IMR-90 (cell line): Measurements from ENCODE around the gene ING5. TPM values are rescaled to one million over a fixed set of nuclear protein-coding genes. Genes with fewer than 3 reads are reported as not detected.

Source experiments
- ATAC-seq: fragments of 200-7000 bp; cut with Tn5 transposase; 2 replicates; pipeline ENCODE4 v1.9.1; 2020; ENCODE audit warnings: low read depth, mild to moderate bottlenecking, moderate library complexity
- BruUV-seq: library from RNA; stranded (reverse); fragments of 400-500 nt; replicated peaks from 2 replicates; lab custom pipeline; 2021; lab: Mats Ljungman, UMichigan
- CTCF ChIA-PET: fragments of 300-600 bp; formaldehyde crosslinking; extraction: SDS; loops from one replicate; lab custom pipeline; 2021; ENCODE audit warnings: antibody characterized with exemption; lab: Yijun Ruan, JAX
- POLR2A ChIA-PET: fragments of 300-600 bp; sonication (Branson Sonifier 250); formaldehyde crosslinking; loops from one replicate; lab custom pipeline; 2022; ENCODE audit warnings: antibody characterized with exemption; ENCODE audit not compliant: unreplicated experiment; lab: Charles Lee
- DNase-seq: peaks from one replicate; pipeline ENCODE4 v3.0.0; 2013
- H2AFZ ChIP-seq: replicated peaks from 2 replicates; pipeline ENCODE3; 2013; ENCODE audit warnings: low read length, mild to moderate bottlenecking; ENCODE audit not compliant: poor library complexity
- H2AK5ac ChIP-seq: 2 replicates; pipeline ENCODE4 v1.6.1; 2013; ENCODE audit warnings: low read depth, low read length, inconsistent platforms
- H2AK9ac ChIP-seq: replicated peaks from 2 replicates; pipeline ENCODE3; 2013; ENCODE audit warnings: mild to moderate bottlenecking, low read depth, low read length, moderate library complexity; ENCODE audit not compliant: poor library complexity
- H2BK120ac ChIP-seq: 2 replicates; pipeline ENCODE4 v1.6.1; 2013; ENCODE audit warnings: low read depth, low read length, inconsistent platforms
- H2BK15ac ChIP-seq: 3 replicates; pipeline ENCODE4 v1.6.1; 2013; ENCODE audit warnings: low read depth, low read length, inconsistent platforms
- H2BK20ac ChIP-seq: 2 replicates; pipeline ENCODE4 v1.6.1; 2013; ENCODE audit warnings: low read depth, mild to moderate bottlenecking, inconsistent platforms, low read length, moderate library complexity
- H2BK5ac ChIP-seq: 2 replicates; pipeline ENCODE4 v1.6.1; 2013; ENCODE audit warnings: mild to moderate bottlenecking, low read depth, low read length, inconsistent platforms; ENCODE audit not compliant: poor library complexity, severe bottlenecking
- H3K14ac ChIP-seq: replicated peaks from 2 replicates; pipeline ENCODE4 v1.6.1; 2013; ENCODE audit warnings: low read depth, low read length, inconsistent platforms
- H3K18ac ChIP-seq: 2 replicates; pipeline ENCODE4 v1.6.1; 2013; ENCODE audit warnings: low read depth, low read length, control low read depth
- H3K23ac ChIP-seq: 2 replicates; pipeline ENCODE4 v1.6.1; 2013; ENCODE audit warnings: low read depth, low read length, inconsistent platforms
- H3K27ac ChIP-seq: 2 replicates; pipeline ENCODE4 v1.5.1; 2013; ENCODE audit warnings: mild to moderate bottlenecking, control low read depth, low read length; ENCODE audit not compliant: insufficient read depth
- H3K27me3 ChIP-seq: 2 replicates; pipeline ENCODE4 v1.6.1; 2013; ENCODE audit warnings: low read length; ENCODE audit not compliant: control insufficient read depth, insufficient read depth
- H3K36me3 ChIP-seq: 2 replicates; pipeline ENCODE4 v1.6.1; 2013; ENCODE audit warnings: low read length, mixed read lengths; ENCODE audit not compliant: control insufficient read depth, insufficient read depth
- H3K4ac ChIP-seq: 2 replicates; pipeline ENCODE4 v1.6.1; 2013; ENCODE audit warnings: low read depth, low read length, inconsistent platforms
- H3K4me1 ChIP-seq: 2 replicates; pipeline ENCODE4 v1.6.1; 2013; ENCODE audit warnings: low read length, mixed read lengths; ENCODE audit not compliant: control insufficient read depth, insufficient read depth
- H3K4me2 ChIP-seq: 2 replicates; pipeline ENCODE4 v1.6.1; 2013; ENCODE audit warnings: low read depth, mild to moderate bottlenecking, control low read depth, low read length, moderate library complexity
- H3K4me3 ChIP-seq: 2 replicates; pipeline ENCODE4 v1.5.1; 2013; ENCODE audit warnings: low read depth, mild to moderate bottlenecking, control low read depth, low read length, moderate library complexity; ENCODE audit not compliant: insufficient read depth
- H3K56ac ChIP-seq: 2 replicates; pipeline ENCODE4 v1.6.1; 2013; ENCODE audit warnings: low read length, inconsistent platforms; ENCODE audit not compliant: insufficient read depth; ENCODE audit errors: extremely low read depth
- H3K79me1 ChIP-seq, 2 experiments: 2 replicates each; pipeline ENCODE4 v1.6.1; 2013; ENCODE audit warnings: low read length in 2 of 2, inconsistent platforms in 1 of 2, low read depth in 1 of 2
- H3K9ac ChIP-seq: 2 replicates; pipeline ENCODE4 v1.6.1; 2013; ENCODE audit warnings: low read depth, low read length, control low read depth
- H3K9me1 ChIP-seq: 2 replicates; pipeline ENCODE4 v1.6.1; 2013; ENCODE audit warnings: low read length, inconsistent platforms; ENCODE audit not compliant: insufficient read depth
- H3K9me3 ChIP-seq: 2 replicates; pipeline ENCODE4 v1.6.1; 2013; ENCODE audit warnings: low read length; ENCODE audit not compliant: control insufficient read depth, insufficient read depth
- H4K20me1 ChIP-seq: 2 replicates; pipeline ENCODE4 v1.6.1; 2013; ENCODE audit warnings: low read length, inconsistent platforms; ENCODE audit not compliant: insufficient read depth
- H4K5ac ChIP-seq: 2 replicates; pipeline ENCODE4 v1.6.1; 2013; ENCODE audit warnings: mild to moderate bottlenecking, low read depth, low read length, control low read depth
- H4K8ac ChIP-seq, 2 experiments: 2 replicates each; pipeline ENCODE4 v1.6.1; 2013; ENCODE audit warnings: low read depth in 2 of 2, low read length in 2 of 2, control low read depth in 1 of 2, inconsistent platforms in 1 of 2
- H4K91ac ChIP-seq: 2 replicates; pipeline ENCODE4 v1.6.1; 2013; ENCODE audit warnings: low read depth, low read length, inconsistent platforms; ENCODE audit not compliant: insufficient read depth
- BHLHE40 ChIP-seq: fragments of 150-350 bp; IDR thresholded peaks from 2 replicates; pipeline ENCODE4 v1.6.1; 2016; ENCODE audit warnings: mild to moderate bottlenecking, low read depth, low read length
- CEBPB ChIP-seq: IDR thresholded peaks from 2 replicates; pipeline ENCODE4 v1.6.1; 2012; ENCODE audit warnings: low read depth, low read length, improper control_type of control experiment
- CHD1 ChIP-seq: IDR thresholded peaks from 2 replicates; pipeline ENCODE4 v1.6.1; 2012; ENCODE audit warnings: low read depth, low read length, improper control_type of control experiment
- CTCF ChIP-seq: conservative IDR thresholded peaks from 2 replicates; pipeline ENCODE4 v1.5.1; 2012; ENCODE audit warnings: mild to moderate bottlenecking, low read depth, low read length, improper control_type of control experiment
- ELK1 ChIP-seq: fragments of 150-350 bp; IDR thresholded peaks from 2 replicates; pipeline ENCODE4 v1.6.1; 2016; ENCODE audit warnings: low read depth, mild to moderate bottlenecking, low read length, moderate library complexity, borderline replicate concordance
- FOS ChIP-seq: fragments of 150-350 bp; IDR thresholded peaks from 2 replicates; pipeline ENCODE4 v1.6.1; 2016; ENCODE audit warnings: low read depth, low read length
- MAFK ChIP-seq: IDR thresholded peaks from 2 replicates; pipeline ENCODE4 v1.6.1; 2012; ENCODE audit warnings: low read depth, low read length, improper control_type of control experiment
- MAZ ChIP-seq: IDR thresholded peaks from 2 replicates; pipeline ENCODE4 v1.6.1; 2012; ENCODE audit warnings: low read depth, mild to moderate bottlenecking, low read length, improper control_type of control experiment, moderate library complexity, borderline replicate concordance
- MXI1 ChIP-seq: IDR thresholded peaks from 2 replicates; pipeline ENCODE4 v1.6.1; 2012; ENCODE audit warnings: low read depth, mild to moderate bottlenecking, low read length, moderate library complexity, borderline replicate concordance
- NFE2L2 ChIP-seq: fragments of 150-350 bp; IDR thresholded peaks from 2 replicates; pipeline ENCODE4 v1.6.1; 2016; ENCODE audit warnings: low read depth, mild to moderate bottlenecking, low read length
- POLR2A ChIP-seq: IDR thresholded peaks from 2 replicates; pipeline ENCODE4 v1.6.1; 2012; ENCODE audit warnings: mild to moderate bottlenecking, low read depth, low read length
- RAD21 ChIP-seq: IDR thresholded peaks from 2 replicates; pipeline ENCODE4 v1.6.1; 2012; ENCODE audit warnings: low read length, improper control_type of control experiment
- RCOR1 ChIP-seq: IDR thresholded peaks from 2 replicates; pipeline ENCODE4 v1.6.1; 2012; ENCODE audit warnings: mild to moderate bottlenecking, low read length, improper control_type of control experiment; ENCODE audit not compliant: insufficient replicate concordance
- RFX5 ChIP-seq: IDR thresholded peaks from 2 replicates; pipeline ENCODE4 v1.8.0; 2012; ENCODE audit warnings: low read depth, mild to moderate bottlenecking, low read length, moderate library complexity
- SMC3 ChIP-seq: fragments of 150-350 bp; IDR thresholded peaks from 2 replicates; pipeline ENCODE4 v1.6.1; 2016; ENCODE audit warnings: low read depth, mild to moderate bottlenecking, antibody characterized with exemption, low read length, moderate library complexity
- USF2 ChIP-seq: fragments of 150-350 bp; IDR thresholded peaks from 2 replicates; pipeline ENCODE4 v1.6.1; 2017; ENCODE audit warnings: mild to moderate bottlenecking, antibody characterized with exemption, low read length, low read depth
- WGBS, 2 experiments: methylation state at CpG; one replicate each; pipeline versions ENCODE4 v1.1.5 to v1.1.7; 2013; ENCODE audit warnings: missing lambda C conversion rate in 2 of 2; ENCODE audit not compliant: insufficient read length in 1 of 2; ENCODE audit errors: extremely low coverage in 2 of 2; 5-methylcytosine and 5-hydroxymethylcytosine counted together
- dilution Hi-C: fragments of 300-500 bp; cut with HindIII; formaldehyde crosslinking; loops from one replicate; pipeline ENCODE4 v1.14.3; 2018; ENCODE audit warnings: low sequenced_read_pairs; ENCODE audit not compliant: unreplicated experiment
- in situ Hi-C: fragments of 300-500 bp; cut with MboI; formaldehyde crosslinking; loops from 3 replicates; pipeline ENCODE4 v1.14.3; 2019; ENCODE audit warnings: low sequenced_read_pairs, inconsistent platforms, mixed read lengths
- intact Hi-C: fragments of 100-400 bp; cut with micrococcal nuclease; formaldehyde crosslinking; loops from 2 replicates; pipeline ENCODE4 v1.10.0; 2022
- polyA plus RNA-seq, 3 experiments: library from polyadenylated mRNA; depleted of rRNA; stranded (reverse); fragments of >200 nt; gene quantifications; 2 replicates each; pipeline ENCODE4 v1.2.3, GENCODE V29; 2012; ENCODE audit warnings: low replicate concordance in 1 of 3
- total RNA-seq: library from RNA; depleted of rRNA; stranded (reverse); fragments of >200 nt; gene quantifications from 2 replicates; pipeline ENCODE4 v1.2.3, GENCODE V29; 2012

ING5 gene
- total and polyA plus RNA-seq, 2 of the 4 experiments (the other 2 are of a cell fraction) = 36.1 to 38.9 TPM

- Histone ChIP-seq H3K27me3 (no peaks in the 10 kb centered on the region), H3K9me3 (no peaks in the 10 kb centered on the region), H3K9me1 (no peaks in the 10 kb centered on the region), H3K4me3 (no peak overlapping the region), H2AK9ac (no peak overlapping the region), H3K27ac (no peak overlapping the region), H2AFZ (no peak overlapping the region), H3K36me3 (peaks cover 24% of the 10 kb centered on the region), H3K4ac (no peak overlapping the region), H4K91ac (no peak overlapping the region), H3K14ac (no peak overlapping the region), H3K18ac (no peak overlapping the region), H4K5ac (no peak overlapping the region), H2BK15ac (no peak overlapping the region), H4K20me1 (peaks cover 7% of the 10 kb centered on the region), H2AK5ac (no peak overlapping the region), H3K23ac (no peak overlapping the region; the same call in 1 of the 2 replicates), H4K8ac (no peak overlapping the region), H3K9ac (no peak overlapping the region), H3K4me2 (no peak overlapping the region), H3K56ac (no peak overlapping the region), H2BK20ac (no peak overlapping the region), H3K4me1 (no peaks in the 10 kb centered on the region), H3K79me1 (peaks cover 0 to 5% of the 10 kb centered on the region in 2 experiments; a peak in 1 of 4 replicates), H2BK120ac (no peak overlapping the region), H2BK5ac (no peak overlapping the region)
- BruUV-seq = no TSS peak
- no peak for DNase-seq
- in situ Hi-C loops (no loop called here), dilution Hi-C loops (no loop called here), intact Hi-C loops (no loop called here)
- TF ChIP-seq FOS = no peak
- no peak for TF ChIP-seq CTCF
- TF ChIP-seq NFE2L2 = no peak
- TF ChIP-seq BHLHE40 = no peak
- no peak for TF ChIP-seq MXI1
- no peak for TF ChIP-seq CEBPB
- TF ChIP-seq POLR2A = no peak
- TF ChIP-seq MAZ = no peak
- TF ChIP-seq SMC3 = no peak
- TF ChIP-seq CHD1 = no peak
- TF ChIP-seq RFX5 = no peak
- TF ChIP-seq RAD21 = no peak
- no peak for TF ChIP-seq USF2
- TF ChIP-seq RCOR1 = no peak
- no peak for TF ChIP-seq MAFK
- TF ChIP-seq ELK1 = no peak
- no peak; the same call in 1 of the 2 replicates for ATAC-seq
- 55% methylated on average over 4 of the region's 13 CpGs; no CpG with 5 or more reads in 1 of the 2 experiments for whole genome bisulfite sequencing, 2 experiments
- CTCF ChIA-PET = no interaction called here
- POLR2A ChIA-PET = no interaction called here
These were observed 61.1 kb downstream of the ING5 start for GRCh38 chr2:241762933-241763369.
